GOT3 (cell line): ENCODE results near the gene PARP1.
"Not testable (repeated sequence)": the region's sequence is repeated elsewhere in the genome, so short reads cannot be mapped to it uniquely, and the experiment has no call there.

Experiments used
- DNase-seq: peaks from one replicate; lab custom pipeline; 2025; ENCODE audit warnings: mixed read lengths; lab: John Stamatoyannopoulos, UW

PARP1 gene

DNA sequence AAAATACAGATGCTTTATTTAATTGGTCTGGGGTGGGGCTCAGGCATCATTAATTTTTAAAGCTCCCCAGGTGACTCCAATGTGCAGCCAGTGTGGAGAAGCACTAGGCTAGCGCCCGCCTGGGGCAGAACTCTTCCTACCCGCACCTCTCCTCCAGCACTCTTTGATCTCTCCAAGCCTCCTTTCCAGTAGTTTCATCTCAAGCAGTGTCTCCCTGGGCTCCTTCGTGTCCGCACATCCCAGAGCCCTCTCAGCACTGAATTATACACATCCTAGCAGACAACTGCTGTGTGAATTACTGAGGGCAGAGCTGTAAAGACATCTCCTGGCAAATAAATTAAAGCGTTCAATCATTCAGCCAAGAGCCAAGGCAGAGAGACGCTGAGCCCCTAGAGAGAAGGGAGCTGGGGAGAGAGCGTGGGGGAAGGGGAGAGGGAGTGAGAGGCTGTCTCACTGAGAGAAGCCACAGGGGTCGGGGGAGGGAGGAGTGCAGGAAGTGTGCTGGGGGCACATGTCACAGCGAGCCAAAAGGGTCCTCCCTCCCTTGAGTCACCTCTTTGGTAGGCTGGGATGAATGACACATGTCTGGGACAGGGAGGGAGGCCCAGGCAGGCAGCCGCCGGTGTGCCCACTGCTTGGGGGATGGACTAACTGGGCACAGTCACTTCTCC lies 21.0 kb upstream of the PARP1 start:
- DNase-seq, result no peak

DNA sequence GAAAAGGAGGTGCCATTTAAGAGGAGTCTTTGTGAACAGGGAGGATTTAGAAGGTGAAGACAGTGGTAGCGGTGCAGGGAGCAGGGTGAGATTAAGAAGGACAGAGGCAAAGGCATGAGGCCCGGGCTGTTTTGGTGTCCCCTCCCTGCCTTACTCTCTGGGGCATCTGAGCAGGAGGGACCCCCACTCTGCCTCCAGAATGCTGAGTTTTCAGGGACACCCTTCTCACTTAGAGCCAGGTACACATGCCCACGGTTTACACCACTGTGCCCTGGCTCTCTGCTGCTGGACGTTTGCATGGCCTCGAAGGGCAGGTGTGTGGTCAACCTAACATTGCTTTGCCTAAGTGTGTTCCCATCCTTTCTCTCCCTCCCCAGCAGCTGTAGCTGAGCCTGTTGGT lies 20.5 kb upstream of the PARP1 start:
- DNase-seq, result no peak

DNA sequence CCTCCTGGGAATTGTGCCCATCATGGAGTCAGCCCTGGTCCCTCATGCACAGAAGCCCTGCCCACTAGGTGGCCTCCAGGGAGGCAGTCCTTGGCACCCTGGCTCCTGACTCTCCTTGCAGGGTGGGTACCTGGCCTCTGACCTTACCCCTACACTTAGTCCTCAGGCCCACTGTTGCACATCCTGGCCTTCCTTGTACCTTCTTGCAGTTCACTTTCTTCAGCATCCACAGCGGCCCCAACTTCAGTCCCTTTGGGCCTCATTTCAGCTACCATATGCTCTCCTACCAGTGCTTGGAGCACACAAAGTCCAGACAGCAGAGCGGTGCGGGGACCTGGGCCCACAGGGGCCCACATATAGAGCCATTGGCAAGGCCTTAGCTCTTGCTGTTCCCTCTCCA lies 19.2 kb upstream of the PARP1 start:
- no peak for DNase-seq

DNA sequence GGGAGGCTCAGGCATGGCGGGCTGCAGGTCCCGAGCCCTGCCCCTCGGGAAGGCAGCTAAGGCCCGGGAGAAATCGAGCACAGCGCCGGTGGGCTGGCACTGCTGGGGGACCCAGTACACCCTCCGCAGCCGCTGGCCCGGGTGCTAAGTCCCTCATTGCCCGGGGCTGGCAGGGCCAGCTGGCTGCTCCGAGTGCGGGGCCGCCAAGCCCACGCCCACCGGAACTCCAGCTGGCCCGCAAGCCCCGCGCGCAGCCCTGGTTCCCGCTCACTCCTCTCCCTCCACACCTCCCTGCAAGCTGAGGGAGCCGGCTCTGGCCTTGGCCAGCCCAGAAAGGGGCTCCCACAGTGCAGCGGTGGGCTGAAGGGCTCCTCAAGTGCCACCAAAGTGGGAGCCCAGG lies 18.5 kb upstream of the PARP1 start:
- DNase-seq, result not testable (repeated sequence)

DNA sequence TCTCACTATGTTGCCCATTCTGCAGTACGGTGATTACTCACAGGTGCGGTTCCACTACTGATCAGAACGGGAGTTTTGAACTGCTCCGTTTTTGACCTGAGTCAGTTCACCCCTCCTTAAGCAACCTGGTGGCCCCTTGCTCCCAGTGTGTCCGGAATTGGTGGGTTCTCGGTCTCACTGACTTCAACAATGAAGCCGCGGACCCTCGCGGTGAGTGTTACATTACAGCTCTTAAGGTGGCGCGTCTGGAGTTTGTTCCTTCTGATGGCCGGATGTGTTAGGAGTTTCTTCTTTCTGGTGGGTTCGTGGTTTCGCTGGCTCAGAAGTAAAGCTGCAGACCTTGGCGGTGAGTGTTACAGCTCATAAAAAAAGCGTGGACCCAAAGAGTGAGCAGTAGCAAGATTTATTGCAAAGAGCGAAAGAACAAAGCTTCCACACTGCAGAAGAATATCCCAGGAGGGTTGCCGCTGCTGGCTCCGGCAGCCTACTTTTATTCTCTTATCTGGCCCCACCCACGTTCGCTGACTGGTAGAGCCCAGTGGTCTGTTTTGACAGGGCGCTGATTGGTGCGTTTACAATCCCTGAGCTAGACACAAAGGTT lies 17.6 kb upstream of the PARP1 start:
- no peak for DNase-seq

DNA sequence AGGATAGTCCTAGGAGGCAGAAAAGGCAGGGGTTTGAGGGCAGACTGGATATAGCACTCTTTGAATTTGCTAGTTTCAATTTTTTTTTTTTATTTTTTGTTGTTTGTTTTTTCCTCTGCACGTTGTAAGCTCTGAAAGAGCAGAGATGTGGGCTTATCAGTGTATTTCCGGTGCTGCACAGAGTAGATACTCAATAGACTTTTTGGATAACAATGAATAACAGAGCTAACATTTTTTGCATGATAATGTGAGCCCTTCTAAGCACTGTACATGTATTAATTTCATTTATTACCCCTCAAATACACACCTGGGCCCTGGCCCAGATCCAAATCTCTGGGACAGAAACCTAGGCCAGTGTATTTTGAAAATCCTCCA lies 17.1 kb upstream of the PARP1 start:
- DNase-seq, result no peak

DNA sequence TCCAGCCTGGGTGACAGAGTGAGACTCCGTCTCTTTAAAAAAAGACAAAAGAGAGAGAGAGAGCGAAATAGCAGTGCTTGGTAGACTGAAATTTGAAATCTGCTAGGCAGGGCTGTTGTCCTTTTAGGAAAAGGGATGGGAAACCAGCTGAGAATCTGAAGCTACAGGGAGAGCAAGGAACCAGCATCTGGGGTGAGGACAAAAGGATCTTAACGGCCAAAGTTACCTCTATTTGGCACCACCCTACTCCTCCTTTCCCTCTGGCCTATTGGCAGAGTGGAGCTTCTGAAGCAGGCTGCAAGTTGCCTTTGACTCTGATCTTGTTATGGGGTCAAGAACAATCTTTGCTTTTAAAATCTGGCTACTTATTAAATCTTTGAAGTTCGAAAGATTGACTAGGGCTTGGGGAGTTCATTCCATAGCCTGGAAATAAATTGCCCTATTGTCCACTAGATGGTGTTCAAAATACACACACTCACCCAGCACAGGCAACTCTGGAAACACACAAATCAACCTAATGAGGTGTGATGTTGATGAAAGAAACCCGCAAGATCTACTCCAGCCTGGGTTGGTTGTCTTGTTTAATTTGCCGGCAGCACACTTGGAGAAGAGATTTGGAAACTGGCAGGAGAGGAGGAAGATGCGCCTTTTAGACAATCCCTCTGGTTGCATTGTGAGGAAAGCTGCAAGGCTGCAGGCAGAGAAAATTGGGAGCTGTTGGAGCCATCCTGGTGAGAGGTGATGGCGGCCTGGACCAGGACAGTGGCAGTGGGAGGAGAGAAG lies 16.5 kb upstream of the PARP1 start:
- DNase-seq, result no peak

DNA sequence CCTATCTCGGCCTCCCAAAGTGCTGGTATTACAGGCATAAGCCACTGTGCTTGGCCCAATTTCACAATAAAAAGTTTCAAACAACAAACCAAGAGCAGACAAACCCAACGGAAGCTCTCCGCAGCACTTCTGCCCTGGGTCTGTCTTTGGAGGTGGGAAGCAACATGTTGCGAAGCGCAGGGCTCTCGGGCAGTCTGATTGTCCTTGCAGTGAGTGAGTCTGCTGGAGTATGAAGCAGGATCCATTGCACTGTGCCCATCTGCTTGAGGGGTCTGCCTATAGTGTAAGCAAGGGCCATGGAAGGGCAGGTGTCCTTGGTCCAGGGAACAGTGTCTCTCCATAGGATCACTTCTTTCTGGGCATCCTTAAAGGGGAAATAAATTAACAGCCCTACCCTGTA lies 14.6 kb upstream of the PARP1 start:
- DNase-seq, result no peak

DNA sequence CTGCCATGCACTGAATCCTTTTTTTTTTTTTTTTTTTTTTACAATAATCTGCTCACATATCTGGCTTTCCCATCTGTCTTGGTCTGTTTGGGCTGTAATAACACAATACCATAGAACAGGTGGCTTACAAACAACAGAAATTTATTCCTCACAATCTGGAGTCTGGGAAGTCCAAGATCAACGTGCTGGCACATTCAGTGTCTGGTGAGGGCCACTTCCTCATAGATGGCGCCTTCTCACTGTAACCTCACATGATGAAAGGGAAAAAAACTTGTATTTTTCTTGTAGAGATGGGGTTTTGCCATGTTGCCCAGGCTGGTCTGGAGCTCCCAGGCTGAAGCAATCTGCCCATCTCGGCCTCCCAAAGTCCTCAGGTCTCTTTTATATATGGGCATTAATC lies 13.0 kb upstream of the PARP1 start:
- DNase-seq, result no peak

DNA sequence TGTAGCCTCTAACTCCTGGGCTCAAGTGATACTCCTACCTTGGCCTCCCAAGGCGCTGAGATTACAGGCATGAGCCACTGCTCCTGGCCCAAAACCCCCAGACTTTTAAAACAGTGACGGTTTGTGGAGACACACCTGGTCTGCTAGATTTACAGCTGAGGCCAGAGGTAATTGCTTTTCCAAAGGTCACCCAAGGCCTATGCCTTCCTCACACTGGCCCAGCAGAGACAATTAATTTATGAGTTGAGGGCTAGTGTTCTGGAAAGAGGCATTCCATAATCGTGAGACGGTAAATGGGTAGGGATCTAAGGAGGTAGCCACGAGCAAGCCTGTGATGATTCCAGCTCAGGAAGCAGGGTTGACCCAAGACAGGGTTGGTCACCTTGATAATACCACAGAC lies 12.4 kb upstream of the PARP1 start:
- DNase-seq, result no peak

DNA sequence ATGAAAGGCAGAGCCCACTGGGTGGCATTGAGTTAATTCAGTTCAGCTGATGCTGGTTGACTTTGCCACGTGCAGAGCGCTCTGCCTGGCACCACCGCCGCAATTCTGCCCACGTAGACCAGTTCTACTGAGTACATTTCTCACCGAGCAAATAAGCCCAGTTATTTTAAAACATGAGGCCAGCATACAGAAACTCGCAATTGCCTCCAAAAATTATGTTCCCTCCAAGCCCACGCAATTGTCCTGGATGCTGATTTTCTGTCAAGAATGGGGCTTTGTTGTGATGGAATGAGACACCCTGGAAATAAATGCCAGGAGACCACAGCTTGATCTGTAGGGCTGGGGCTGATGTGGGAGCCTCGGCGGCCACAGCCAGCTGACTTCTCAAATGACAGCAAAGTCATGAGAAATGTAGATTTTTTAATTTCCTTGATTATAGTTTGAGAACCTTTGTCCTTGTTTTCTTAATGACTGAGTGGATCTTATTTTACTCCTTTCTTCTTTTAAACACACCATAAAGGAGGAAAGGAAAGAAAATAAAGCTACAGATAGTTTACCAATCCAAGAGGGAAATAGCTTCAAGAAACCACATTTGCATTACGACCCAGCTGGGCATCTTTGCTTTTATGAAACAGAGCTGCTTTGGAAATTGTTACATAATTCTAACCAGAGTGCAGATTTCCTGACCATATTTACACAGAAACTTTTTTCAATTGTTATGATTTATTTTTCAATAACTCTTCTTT lies 11.6 kb upstream of the PARP1 start:
- no peak for DNase-seq

DNA sequence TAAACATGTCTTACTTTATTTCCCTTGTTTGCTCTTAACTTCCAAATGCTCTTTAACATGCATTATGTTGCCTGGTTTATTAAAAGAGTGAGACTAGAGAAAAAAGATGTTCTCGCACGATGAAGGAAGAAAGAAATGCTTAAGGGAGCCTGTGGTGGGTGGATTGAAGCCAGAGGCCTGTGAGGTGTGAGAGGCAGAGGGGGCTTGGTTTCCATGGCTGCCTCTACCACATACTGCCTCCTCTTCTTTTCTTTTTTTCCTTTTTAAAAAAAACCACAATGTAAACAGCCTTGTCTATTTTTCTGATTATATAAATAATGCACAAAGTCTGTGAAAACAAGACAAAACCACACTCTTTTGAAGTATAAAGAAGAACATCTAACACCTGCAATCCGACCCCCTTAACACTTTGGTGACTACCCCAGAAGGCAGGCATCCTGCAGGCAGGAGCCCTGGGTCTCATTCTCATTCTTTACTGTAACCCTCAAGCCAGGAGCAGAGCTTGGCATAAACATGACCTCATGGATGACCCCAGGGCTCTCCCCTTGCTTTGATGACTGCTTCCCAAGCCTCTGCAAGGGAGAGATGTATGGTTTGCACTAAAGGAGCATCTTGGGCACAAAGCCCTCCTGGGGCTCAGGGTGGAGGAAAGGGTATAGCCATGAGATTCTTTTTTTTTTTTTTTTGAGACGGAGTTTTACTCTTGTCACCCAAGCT lies 10.1 kb upstream of the PARP1 start:
- DNase-seq, result no peak

DNA sequence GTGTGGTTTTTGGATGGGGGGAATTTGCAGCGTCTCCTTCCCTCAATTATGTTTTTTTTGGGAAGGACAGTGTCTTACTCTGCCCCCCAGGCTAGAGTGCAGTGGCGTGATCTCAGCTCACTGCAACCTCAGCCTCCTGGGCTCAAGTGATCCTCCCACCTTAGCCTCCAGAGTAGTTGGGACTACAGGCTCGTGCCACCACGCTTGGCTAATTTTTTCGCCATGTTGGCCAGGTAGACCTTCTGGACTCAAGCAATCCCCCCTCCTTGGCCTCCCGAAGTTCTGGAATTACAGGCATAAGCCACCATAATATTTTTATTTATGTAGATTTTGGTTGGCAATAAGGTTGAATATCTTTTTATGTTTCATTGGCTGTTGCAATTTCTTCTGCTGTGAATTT lies 9.5 kb upstream of the PARP1 start:
- no peak for DNase-seq

DNA sequence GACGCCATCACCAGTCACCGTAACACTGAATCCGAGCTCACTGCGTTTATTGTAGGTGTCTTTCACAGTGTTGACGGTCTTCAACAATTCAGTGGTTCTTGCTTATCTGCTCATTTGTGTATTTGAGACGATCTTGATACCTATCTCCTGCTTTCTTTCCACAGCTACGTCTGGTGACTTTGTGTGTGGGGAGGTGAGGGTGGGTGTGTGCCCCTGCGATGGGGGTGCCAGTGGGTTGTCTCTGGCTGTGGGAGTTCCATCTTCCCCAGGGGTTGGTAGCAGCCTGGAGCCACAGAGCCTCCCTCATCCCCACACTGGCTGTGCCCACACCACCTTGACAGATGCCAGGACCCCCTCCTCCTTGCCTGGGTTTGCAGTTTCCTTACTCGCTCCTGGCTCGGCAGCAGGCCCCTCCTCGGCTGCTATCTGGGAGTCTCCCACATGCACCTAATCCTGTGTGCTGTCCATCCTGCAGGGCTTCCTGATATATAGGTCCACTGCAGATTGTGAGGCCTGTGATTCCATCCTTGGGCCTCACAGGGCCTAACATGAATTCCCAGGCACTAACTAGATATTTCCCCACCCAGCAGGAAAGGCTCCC lies 6.3 kb upstream of the PARP1 start:
- no peak for DNase-seq

DNA sequence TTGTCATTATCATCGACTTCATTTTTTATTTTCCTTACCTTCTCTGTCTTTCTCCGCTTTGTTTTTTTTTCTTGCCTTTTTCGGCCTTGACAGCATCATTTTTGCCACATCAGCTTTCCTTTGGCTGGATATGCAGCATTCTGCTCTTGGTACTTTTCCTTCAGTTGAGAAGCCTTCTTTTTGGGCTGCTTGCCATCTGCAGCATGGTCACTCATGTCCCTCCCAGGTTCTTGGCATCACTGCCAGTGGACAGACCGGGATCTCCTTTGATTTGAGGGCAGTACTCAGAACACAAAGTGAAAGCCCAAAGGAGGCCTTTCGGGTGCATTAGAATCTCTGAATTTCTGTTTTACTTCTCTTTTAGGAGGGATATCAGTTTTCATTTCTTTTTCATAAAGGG lies 3.7 kb upstream of the PARP1 start:
- no peak for DNase-seq

DNA sequence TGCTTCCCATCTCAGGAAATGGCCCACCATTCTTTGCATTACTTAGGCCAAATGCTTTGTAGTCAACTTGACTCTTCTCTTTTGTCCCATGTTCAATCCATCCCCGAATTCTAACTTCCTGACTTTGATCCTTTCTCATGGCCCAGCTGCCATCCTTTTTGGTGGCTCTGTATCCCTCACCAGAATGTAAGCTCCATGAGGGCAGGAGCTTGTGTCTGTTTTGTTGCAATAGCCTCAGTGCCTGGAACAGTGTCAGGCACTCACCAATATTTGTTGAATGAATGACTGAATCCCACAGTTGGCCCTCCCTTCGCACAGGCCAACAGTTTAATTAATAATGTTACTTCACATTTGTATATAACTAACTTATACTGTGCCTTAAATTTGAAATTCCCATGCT lies 3.1 kb upstream of the PARP1 start:
- DNase-seq, result no peak

DNA sequence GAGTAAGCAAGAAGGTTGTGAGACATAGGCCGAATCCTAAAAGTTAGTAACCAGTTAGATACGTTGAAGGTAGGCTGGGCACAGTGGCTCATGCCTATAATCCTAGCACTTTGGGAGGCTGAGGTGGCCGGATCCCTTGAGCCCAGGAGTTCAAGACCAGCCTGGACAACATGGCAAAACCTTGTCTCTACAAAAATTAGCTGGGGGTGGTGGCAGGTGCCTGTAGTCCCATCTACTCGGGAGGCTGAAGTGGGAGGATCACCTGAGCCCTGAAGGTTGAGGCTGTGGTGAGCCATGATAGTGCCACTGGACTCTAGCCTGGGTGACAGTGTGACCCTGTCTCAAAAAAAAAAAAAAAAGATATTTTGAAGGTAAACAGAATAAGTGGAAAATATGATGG lies 1.5 kb upstream of the PARP1 start:
- no peak for DNase-seq

DNA sequence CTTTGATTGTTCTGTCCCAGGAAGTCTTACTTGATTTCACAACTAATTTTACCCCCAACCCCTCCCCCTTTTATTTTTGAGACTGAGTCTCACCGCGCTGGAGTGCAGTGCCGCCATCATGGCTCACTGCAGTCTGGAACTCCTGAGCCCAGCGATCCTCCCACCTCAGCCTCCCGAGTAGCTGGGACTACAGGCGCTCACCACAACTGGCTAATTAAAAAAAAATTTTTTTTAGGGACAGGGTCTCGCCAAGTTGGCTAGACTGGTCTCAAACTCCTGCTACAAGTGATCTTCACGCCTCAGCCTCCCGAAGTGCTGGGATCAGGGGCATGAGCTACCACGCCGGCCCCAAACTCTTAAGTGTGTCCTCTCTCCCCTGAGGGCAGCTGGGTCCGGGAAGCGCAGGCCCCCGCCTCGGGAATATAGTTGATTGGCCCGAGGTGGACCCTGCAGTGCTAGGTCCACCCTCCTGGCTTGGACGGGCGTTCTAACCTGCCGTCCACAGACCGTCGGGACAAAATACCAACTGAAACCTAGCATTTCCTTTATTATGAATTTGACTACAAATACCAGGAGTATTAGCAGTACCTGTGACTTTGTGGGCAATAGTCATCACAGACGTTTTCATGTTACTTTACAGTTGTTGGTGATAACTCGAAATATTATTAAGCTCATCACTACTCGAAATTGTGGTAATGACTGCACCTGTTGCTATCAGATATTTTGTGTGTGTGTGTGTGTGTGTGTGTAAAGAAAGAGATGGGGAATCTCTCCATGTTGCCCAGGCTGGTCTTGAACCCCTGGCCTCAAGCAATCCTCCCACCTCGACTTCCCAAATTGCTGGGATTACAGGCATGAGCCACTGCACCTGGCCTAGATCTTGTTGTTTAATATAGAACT lies 642 bp upstream of the PARP1 start:
- DNase-seq, result no peak

DNA sequence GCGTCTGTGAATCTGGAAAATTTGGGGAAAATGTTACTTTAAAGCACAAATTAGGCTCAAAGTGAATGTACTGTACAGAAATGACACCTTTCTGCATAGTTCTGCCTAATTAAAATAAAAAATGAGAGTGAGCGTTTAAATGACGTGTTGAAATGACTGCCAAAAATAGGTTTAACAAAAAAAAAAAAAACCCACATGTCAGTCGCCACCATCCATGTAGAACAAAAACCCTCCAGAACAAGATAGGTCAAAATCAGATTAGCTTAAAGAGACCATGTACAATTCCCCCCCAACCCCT lies 745 bp downstream of the PARP1 start:
- DNase-seq, result no peak

DNA sequence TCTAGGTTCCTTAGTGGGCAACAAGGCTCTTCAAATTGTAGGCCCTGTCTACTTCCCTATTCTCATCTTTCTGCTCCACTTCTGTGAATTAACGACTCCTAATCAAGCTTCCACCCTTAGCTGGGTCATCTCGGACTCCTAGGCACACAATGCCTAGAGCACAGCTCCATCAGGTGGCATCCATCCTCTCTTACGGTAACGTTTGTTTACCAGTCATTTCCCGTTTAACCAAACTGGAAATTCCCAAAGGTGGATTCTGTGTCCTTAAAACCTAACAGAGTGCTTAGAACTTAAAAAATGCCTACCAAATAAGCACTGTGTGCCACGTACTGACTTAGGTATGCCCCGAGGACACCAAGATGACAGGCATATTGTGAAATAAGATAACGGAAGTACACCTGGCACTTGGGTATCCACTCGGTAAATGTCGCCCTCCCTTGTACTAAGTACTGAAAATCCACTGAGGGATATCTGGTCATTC lies 1.5 kb downstream of the PARP1 start:
- no peak for DNase-seq
